GM18873 (cell line): ENCODE measurements around the gene NEUROD2.
"Not testable (repeated sequence)": the region's sequence is repeated elsewhere in the genome, so short reads cannot be mapped to it uniquely, and the experiment has no call there.

Experiments used
- ATAC-seq: cut with Tn5 transposase; IDR thresholded peaks from one replicate; pipeline ENCODE4 v1.9.1; 2021; ENCODE audit warnings: mild to moderate bottlenecking, moderate library complexity, moderate number of reproducible peaks; ENCODE audit not compliant: unreplicated experiment, low FRiP score

NEUROD2 gene

DNA sequence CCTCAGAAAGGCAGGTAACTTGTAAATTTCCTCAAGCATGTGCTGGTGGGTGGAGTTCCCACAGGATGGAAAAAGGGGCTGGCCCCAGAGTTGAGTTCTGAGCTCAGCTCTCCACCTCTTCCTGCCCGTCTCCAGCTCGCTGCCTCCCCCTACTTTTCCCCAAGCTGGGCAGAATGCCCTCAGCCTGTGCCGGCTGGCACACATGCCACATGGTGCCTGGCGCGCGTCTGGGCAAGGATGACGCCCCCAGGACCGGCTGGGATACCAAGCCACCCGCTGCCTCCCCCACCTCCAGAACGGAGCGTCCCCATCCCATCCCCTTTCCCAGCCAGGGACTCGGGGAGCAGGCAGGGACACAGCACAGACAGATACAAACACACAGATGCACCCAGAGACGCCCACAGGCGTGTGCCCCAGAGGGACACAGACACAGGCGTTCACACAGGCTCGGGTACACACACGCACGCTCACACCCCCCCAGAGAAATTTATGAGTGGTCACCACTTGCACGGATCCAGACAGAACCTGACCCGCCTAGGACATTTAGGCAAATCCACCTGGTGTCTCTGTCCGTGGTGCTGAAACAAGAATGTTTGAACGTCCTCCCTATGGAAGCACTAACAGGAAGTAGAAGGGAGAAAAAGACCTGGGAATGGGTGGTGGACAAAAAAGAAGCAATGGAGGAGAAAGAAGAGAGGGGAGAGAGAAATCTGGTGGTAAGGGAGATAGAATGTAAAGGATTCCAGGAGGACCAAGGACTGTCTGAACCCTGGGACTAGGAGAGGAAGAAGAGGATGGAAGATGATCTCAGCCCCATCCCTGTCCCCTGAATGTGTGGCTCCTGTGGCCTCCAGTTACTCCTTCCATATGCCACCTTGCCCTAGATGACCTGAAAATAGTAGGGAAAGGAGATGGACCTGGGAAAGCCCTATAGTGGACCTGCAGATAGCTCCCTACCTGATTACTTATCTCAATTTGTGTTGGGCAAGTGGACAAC lies 15.5 kb downstream of the NEUROD2 start:
- ATAC-seq: no peak

DNA sequence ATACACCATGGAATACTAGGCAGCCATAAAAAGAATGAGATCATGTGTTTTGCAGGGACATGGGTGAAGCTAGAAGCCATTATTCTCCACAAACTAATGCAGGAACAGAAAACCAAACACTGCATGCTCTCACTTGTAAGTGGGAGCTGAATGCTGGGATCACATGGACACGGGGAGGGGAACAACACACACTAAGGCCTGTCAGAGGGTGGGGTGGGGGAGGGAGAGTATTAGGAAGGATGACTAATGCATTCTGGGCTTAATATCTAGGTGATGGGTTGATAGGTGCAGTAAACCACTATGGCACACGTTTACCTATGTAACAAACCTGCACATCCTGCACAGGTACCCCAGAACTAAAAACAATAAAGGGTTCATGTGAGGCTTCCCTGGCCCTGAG lies 17.5 kb downstream of the NEUROD2 start:
- not testable (repeated sequence) for ATAC-seq

DNA sequence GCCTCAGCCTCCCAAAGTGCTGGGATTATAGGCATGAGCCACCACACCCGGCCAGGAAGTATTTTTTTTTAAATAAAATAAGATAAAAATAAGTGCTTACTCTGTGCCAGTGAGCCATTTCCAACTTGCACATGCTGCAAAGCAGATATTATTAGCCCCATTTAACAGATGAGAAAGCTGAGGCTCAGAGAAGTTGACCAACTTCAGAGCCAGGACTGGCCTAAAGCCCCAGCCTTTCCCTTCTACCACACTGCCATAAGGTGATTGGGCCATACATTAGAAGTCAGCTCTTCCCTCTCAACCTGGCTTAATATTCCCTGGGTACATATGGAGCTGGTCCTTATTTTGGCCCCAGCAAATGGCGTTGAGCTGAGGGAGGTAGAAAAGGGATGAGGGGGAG lies 25.1 kb downstream of the NEUROD2 start:
- no peak for ATAC-seq

DNA sequence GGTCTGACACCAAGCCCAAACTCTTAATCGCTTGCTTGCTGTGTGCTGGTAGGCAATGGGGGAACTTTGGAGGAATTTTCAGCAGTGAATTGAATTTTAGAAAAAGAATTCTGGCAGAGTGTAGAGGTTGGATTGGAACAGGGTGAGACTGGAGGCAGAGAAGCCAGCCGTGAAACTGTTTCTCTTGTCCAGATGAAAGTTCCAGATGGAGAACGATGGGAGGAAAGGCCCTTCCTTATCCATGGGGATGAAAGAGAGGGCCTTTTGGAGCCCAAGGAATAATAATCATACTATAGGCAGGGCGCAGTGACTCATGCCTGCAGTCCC lies 26.0 kb downstream of the NEUROD2 start:
- ATAC-seq: no peak

DNA sequence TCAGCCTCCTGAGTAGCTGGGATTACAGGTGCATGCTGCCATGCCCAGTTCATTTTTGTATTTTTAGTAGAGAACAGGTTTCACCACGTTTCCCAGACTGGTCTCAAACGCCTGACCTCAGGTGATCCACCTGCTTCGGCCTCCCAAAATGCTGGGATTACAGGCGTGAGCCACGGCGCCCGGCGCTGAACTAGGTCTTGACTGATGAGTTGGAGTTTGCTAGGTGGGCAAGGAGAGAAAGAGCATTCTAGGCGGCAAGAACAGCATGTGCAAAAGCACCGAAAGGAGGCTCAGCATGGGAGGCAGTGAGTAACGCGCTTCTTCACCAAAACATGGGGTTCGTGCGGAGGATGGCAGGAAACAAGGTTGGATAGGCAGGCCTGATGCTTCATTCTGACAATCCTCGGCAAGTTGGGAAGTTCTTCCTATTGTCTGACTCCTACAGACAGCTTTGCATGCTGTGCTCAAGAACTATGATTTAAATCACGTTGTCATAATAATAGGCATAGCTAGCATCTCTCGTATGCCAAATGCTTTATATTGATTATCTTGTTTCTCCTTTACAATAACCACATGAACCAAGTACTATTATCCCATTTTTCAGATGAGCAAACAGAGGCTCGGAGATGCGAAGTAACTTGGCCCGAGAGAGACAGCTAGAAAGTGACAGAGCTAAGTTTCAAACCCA lies 26.5 kb downstream of the NEUROD2 start:
- ATAC-seq: no peak

DNA sequence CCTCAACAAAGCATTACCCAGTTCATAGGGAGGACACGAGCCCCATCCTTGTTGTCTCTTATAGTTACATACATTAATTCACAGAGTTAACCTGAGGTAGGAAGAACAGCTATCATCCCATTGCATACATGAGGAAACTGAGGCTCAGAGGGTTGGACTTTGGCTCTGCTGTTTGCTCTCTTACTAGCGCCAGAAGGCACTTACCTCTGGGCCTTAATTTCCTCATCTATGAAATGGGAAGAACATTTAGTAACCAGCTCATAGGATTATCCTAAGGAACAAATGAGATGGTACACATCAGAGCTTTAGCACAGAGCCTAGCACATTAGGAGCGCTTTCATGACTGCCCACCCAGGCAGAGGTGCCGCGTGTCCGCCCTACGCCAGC lies 27.6 kb downstream of the NEUROD2 start:
- ATAC-seq: no peak

DNA sequence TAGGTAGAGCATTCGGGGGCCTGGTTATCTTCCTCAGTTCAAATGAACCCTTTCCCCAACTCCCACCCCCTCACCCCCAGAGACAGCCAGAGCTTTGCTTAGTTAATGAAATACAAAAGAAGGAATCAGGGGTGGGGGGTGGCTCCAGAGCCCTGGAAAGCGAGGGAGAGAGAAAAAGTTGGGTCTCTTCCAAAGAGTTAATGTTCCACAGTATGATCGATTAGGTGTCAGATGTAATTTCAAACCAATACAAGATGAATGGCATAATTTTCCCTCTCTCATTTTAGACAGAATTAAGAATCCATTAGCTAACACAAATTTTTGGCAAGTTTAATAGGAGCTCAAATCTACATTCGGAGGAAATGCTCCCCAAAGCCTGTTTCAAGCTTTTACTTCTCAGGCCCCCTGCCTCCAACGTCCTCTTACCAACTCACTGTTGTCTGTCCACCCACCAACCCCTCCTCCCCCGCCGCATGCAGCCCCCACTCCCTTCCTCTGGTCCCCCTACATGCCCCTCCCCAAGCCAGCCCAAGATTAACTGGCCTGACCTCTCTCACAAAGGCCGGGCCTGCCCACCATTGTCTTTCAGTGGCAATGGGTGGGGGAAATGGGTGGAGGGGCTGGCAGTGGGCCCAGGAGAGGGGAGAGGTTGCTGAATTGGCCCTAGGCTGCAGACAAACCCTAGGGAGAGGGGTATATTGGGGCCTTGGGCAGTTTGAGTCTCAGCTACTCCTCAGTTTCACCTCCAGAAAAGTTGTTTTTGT lies 28.2 kb downstream of the NEUROD2 start:
- no peak for ATAC-seq

DNA sequence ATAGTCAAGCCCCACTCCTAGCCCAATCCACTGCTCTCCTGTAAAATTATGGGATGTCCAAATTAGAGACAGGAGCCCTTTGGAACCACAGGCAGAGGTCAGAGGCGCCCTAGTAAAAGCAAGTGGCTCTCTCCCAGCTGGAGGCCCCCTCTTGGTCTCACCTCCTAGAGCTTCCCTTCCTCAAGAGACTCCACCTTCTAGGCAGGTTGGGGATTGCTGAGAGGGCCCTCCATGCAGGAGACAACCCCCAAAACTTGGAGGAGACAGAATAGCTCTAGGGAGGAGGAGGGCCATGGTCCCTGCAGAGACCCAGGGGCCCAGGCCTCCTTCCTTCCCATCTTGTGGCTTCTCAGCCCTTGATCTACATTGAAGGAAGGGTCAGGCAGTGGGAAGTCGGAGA lies 29.4 kb downstream of the NEUROD2 start:
- no peak for ATAC-seq

DNA sequence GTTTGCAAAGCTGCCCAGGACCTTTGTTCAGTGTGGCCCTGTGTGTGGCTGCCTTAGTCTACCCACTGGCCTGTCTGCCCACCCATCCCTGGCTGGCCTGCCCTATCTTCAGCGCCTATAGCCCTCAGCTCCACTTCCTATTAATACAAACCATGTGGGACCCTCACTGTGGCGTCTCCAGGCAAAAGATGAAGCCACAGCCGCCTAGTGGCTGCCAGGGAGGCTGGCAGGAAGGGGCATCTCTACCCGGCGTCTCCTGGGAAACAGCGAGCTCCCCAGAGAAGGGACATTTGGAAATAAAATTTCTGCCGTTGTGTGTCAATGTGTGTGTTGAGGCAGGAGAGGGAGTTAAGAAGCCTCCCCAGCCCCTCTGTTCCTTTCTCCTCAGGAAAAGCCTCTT lies 31.5 kb downstream of the NEUROD2 start:
- no peak for ATAC-seq

DNA sequence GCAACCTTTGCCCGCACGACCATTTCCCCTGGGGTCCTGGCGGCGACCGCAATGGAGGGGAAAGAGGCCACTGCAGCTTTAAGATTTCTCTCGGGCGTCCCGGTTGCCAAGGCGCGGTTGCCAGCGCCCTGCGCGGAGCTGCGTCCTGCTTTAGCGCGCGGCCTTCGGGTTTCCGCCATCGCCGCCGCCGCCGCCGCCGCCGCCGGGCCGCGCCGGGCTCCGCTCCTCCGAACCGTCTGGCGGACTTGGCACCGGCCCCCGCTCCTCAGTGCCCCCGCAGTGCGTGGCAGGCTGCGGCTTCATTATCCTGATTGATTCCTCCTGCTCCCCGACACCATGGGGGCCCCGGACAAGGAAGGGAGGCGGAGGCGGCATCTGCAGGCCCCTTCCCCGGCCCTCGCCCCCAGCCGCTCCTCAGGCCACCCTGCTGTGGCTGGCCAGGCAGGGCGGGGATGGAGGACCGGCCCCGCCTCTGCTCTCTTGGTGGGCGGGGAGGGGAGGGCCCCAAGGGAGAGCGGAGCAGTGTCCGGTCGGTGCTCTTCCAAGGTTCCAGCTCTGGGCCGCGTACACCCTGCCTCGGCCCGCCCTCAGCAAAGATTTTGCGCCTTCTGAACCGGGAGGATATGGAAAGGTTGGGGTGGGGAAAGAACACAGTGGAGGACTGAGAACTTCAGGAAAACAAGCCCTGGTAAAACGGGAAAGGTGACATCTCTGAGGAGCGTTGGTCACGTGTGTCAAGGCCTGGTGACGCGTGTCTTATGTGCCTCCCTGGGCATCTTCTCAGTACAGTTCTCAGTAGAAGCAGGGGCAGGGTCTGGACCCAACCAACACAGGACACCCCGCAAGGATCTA lies 34.0 kb downstream of the NEUROD2 start:
- no peak for ATAC-seq

DNA sequence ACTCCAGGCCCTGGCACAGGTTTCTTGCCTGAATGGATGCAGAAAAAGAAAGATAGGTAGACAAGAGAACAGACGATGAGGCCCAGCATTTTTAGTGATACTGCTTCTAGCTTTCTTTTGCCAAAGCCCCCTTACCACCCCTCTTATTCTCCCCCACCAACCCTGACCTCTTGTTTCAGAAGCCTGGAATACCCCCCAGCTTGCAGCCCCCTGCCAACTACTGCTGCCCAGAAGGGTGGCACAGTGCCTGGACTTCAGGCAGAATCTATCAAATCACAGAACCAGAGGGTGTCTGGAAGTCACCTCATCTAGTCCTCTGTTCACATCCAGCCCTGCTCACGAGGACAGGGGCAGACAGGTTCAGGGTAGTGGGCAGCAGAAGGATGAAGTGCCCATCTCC lies 35.6 kb downstream of the NEUROD2 start:
- no peak for ATAC-seq

DNA sequence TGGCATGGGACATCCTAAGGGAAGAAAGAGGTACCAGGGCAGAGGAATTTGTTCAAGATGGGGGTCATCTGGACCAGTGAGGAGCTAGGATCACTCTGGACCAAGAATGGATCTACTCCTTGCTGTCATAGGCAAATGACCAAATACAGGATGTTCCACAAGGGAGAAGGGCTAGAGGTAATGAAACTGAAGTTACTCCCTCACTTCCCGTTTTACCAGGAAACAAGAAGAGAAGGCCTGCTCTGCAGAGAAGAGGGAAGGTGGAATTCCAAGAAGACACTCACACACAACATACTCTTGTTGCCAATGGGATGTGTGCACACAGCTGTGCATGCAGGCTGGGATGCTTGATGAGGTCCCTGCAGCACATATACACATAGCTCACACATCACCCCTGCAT lies 38.6 kb downstream of the NEUROD2 start:
- no peak for ATAC-seq

DNA sequence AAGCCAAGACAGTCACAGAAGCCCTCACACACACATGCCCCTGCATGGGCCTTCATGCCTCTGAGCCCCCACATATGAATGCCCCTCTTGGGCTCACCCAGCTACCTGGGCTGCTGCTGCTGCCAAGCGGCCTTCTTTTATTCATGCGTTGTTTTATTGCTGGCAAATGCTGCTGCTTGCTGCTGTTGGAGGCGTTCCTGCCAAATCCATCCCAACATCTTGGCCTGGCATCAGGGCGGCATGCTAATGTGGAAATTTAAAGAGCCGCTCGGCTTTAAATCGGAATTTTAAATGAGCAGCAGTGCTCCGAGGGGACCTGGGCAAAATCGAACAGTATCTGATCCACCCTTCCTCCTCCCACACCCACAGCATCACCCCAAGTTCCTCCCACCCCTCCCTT lies 39.0 kb downstream of the NEUROD2 start:
- no peak for ATAC-seq

DNA sequence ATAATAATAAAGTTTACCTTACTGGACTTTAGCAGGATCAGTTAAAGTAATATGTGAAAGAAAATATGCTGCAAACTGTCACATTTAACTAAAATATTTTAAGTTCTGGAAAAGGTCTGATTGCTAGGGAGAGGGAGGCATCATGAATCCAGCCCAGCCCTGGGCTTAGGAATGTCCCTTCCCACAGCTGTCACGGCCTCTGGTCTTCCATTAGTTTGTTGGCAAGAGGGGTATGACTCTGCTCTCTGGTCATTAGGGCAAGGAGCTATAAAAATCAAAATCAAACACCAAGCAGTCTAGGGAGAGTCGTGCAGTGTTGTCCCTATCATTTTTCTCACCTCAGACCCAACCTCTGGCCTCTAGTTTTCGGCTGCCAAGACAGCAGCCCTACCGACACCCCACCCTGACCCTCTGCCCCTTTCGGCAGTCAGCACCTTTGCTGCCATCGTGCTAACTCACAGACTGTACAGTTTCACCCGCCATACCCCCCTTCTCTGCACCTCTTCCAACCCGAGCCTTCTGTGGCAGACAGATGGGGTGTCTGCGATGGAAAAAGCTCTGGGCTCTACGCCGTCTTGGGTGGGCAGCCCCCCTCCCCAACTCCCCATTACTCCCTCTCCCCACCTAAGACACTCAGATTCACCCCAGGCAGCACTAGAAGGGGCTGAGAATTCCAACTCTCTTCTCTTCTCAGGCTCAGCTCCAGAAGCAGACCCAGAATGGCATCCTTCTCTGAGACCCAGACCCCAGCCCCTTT lies 41.4 kb downstream of the NEUROD2 start:
- no peak for ATAC-seq

DNA sequence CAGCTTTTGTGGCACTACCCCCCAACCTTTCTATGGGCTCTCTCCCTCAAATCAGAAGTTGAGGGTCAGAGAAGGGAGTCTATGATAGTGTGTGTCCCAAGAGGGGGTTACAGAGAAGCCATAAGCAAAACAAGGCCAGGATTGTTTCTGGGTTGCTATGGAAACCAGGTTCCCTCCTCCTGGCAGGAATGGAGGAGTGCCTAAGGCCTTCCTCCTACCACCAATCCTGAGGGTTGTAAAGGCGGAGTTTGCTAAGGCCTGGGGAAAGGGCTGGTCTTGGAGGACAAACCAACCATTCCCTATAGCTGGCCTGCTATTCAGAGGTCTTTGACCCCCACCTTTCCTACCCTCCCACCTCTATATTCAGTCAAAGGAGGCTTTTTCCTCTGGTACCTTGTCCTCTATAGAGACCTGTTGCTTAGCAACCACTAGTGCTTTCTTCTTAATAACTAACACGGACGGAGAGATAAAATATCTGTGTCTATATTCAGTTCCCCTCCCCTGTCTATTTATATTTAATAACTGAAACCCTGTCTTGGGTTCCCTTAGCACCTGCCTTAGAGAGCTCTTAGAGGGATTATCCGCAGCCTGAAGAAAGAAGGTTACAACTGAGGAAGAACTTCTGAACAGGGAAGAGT lies 43.4 kb downstream of the NEUROD2 start:
- ATAC-seq: no peak

DNA sequence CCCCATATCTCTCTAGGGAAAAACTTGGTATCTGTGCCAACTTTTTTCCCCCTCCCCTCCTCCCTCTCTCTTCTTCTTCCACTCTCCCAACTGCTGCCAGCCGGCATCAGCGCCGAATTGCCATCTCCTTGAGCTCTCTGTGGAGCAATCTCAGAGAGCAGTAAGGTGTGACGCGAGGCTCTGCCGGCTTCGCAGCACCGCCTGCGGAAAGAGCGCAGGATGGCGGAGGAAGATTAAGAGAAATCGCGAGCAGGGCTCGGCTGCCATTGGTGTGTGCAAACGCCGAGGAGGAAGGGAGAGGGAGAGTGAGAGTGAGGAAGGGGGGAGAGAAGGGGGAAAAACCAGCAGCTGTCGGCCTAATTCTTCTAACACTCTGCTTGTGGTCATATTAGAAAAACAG lies 44.2 kb downstream of the NEUROD2 start:
- ATAC-seq: no peak

DNA sequence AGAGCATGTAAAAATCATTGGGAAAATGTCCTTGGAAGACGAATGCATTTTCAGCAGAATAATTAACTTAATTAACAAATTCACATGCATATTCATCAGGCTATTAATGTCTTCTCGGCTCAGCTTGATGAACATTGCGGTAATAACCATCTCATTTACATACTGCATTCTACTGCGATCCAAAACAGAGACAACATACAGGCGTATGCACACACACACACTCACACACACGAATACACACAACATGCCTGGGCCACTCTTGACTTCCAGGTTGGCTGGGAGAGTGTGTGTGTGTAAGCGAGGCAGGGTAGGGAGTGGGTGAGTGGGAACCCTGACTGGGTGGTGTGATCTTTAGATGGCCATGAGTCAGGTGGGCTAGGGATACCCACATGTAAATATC lies 44.7 kb downstream of the NEUROD2 start:
- ATAC-seq: no peak

DNA sequence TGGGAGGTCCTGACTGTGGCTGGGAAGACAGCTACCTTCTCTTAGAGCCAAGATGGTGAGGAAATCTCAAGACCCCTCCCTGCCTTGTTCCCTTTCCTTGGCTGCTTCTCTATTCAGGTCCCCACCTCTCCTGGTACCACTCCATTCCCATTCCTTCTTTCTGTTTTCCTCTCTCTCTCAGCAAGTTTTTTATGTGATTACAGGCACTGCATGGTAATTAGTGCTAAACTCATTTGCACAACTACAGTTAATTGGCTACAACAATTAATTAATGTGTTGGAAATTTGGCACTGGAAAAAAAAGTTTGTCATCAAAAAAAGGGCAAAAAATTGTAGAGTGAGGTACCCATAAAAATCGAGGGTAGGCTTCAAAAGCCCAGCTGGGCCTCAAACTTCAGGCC lies 45.3 kb downstream of the NEUROD2 start:
- no peak for ATAC-seq

DNA sequence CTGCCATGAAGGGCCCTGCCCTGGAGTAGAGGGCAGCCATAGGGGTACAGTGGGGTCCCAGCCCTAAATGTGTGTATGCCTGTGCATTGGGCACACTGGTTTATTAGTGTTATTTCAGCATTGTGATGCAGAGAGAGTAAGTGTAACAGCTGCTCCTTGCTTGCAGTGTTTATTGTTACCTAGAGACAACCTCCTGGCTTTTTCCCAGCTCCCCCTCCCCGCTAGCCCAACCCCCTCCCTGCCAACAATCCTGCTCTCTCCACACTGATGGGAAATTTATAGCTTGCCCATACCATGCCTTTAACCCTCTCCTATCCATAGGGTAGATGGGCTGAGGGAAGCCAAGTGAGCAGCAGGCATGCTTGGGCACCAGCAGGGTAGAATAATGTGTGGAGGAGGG lies 51.3 kb downstream of the NEUROD2 start:
- no peak for ATAC-seq
